Activated naive CD8-positive, alpha-beta T cell (primary cell): ENCODE data around the gene TBC1D20.
A peak's percentile ranks its signal among the peaks of the same experiment; 100 is the strongest.
"Not testable (repeated sequence)": the region's sequence is repeated elsewhere in the genome, so short reads cannot be mapped to it uniquely, and the experiment has no call there.

Experiments used
- H3K27ac Mint-ChIP-seq: one replicate; pipeline ENCODE4 v1.8.0; 2021; ENCODE audit warnings: mixed read lengths
- H3K27me3 Mint-ChIP-seq: one replicate; pipeline ENCODE4 v1.8.0; 2021; ENCODE audit warnings: mixed read lengths
- H3K36me3 Mint-ChIP-seq: one replicate; pipeline ENCODE4 v1.8.0; 2021; ENCODE audit warnings: mixed read lengths
- H3K4me1 Mint-ChIP-seq: one replicate; pipeline ENCODE4 v1.8.0; 2021; ENCODE audit warnings: low read depth, mixed read lengths
- H3K4me3 Mint-ChIP-seq: one replicate; pipeline ENCODE4 v1.8.0; 2021; ENCODE audit warnings: mild to moderate bottlenecking, mixed read lengths
- H3K9me3 Mint-ChIP-seq: one replicate; pipeline ENCODE4 v1.8.0; 2021; ENCODE audit warnings: low read depth, mixed read lengths

Gene TBC1D20

DNA sequence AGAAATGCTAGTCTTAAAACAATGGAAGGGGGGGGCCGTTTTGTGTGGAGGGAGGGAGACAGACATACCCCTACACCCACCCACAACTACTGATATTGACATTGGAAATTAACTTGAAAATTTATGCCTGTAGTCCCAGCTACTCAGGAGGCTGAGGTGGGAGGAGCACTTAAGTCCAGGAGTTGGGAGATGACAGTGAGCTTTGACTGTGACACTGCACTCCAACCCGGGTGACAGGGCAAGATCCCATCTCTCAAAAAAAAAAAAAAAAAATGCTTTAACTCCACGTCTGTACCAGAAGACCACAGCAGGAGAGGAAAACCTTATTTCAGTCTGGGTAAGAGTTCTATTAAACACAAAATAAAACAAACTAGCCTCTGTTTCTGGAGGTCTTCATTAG, 2.2 kb downstream of the TBC1D20 start:
- Mint-ChIP-seq H3K27ac (peak overlapping the region; percentile 19), H3K9me3 (no peaks in the 10 kb centered on the region), H3K4me1 (peaks cover 52% of the 10 kb centered on the region), H3K36me3 (no peaks in the 10 kb centered on the region), H3K4me3 (peak overlapping the region; percentile 97), H3K27me3 (no peaks in the 10 kb centered on the region)

- Mint-ChIP-seq H3K27ac (no peak overlapping the region), H3K4me1 (peaks cover 50% of the 10 kb centered on the region), H3K27me3 (no peaks in the 10 kb centered on the region), H3K4me3 (peak overlapping the region; percentile 38), H3K36me3 (no peaks in the 10 kb centered on the region), H3K9me3 (no peaks in the 10 kb centered on the region)
These were observed 3.6 kb downstream of the TBC1D20 start for GRCh38 chr20:458776-459175.

DNA sequence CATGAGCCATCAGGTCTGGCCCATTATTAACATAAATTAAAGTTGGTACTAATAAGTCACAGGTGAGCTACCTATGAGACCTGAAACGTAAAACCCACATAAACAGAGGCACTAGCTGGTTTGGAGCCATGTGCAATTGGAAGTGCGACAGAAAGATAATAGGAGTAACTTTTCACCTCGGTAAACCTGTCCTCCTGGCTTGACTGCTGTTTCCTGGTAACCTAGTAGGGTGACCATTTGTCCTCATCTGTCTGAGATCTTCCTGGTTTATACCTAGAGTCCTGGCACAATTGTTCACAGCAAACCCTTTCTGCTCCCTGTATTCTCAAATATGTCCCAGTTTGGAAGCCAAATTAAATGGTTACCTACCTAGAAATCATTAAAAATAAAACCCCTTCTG, 7.4 kb downstream of the TBC1D20 start:
- Mint-ChIP-seq H3K4me1 (peaks cover 34% of the 10 kb centered on the region), H3K27ac (no peak overlapping the region), H3K9me3 (no peaks in the 10 kb centered on the region), H3K27me3 (no peaks in the 10 kb centered on the region), H3K36me3 (no peaks in the 10 kb centered on the region), H3K4me3 (no peak overlapping the region)

DNA sequence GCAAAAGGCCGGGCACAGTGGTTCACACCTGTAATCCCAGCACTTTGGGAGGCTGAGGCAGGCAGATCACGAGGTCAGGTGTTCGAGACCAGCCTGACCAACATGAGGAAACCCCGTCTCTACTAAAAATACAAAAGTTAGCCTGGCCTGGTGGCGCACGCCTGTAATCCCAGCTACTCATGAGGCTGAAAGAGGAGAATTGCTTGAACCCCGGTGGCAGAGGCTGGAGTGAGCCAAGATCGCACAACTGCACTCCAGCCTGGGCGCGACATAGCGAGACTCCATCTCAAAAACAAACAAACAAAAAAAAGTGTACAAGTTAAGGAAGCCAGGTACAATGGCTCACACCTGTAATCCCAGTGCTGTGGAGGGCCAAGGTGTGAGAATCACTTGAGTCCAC, 10.3 kb downstream of the TBC1D20 start:
- H3K27ac Mint-ChIP-seq, H3K36me3 Mint-ChIP-seq, H3K27me3 Mint-ChIP-seq, H3K9me3 Mint-ChIP-seq, H3K4me3 Mint-ChIP-seq: not testable (repeated sequence)
- peaks cover 20% of the 10 kb centered on the region for H3K4me1 Mint-ChIP-seq

DNA sequence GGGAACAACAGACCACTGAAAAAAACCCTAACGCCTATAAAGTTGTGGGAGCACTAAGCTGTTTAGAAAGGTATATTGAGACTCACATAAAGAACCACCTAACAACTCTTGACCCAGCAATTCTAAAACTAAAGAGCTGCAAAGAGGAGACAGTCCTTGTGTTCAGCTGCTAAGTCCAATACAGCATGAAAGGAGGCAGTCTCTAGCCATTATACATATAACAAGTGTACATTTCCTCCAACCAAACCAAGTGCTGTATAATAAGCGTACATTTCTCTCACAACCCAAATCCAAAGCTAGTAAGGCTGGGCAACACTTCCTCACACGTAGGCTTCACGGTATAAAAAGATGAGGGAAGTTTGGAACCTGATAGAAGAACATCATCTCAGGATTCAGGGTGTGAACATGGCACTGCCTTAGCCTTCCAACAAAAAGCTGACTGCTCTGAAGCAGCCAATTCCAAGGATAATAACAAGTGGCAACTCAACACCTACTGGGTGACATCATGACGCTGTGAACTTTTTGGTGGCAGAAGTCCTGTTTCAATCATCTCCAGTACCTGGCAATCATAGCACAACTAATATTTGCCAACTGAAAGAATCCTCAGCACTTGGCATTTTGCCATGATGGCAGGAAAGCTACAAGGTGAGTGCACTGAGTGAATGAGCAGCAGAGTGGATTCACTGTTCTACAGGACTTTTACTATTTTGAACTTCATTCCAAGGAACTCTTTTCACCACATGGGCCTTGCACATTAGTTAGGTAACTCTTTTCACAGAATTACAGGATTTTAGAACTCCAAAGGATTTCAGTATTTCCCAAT, 16.6 kb downstream of the TBC1D20 start:
- H3K9me3 Mint-ChIP-seq, result no peaks in the 10 kb centered on the region
- no peak overlapping the region for H3K27ac Mint-ChIP-seq
- no peaks in the 10 kb centered on the region for H3K27me3 Mint-ChIP-seq
- H3K4me1 Mint-ChIP-seq, result peaks cover 12% of the 10 kb centered on the region
- no peak overlapping the region for H3K4me3 Mint-ChIP-seq
- peaks cover 19% of the 10 kb centered on the region for H3K36me3 Mint-ChIP-seq

- Mint-ChIP-seq H3K9me3 (no peaks in the 10 kb centered on the region), H3K27me3 (no peaks in the 10 kb centered on the region), H3K36me3 (peaks cover 26% of the 10 kb centered on the region), H3K4me3 (no peak overlapping the region), H3K27ac (no peak overlapping the region), H3K4me1 (peaks cover 14% of the 10 kb centered on the region)
These were observed 17.4 kb downstream of the TBC1D20 start for GRCh38 chr20:444862-445426.

- Mint-ChIP-seq H3K9me3 (no peaks in the 10 kb centered on the region), H3K27me3 (no peaks in the 10 kb centered on the region), H3K4me3 (no peak overlapping the region), H3K36me3 (peaks cover 23% of the 10 kb centered on the region), H3K27ac (no peak overlapping the region), H3K4me1 (peaks cover 17% of the 10 kb centered on the region)
These were observed 18.2 kb downstream of the TBC1D20 start for GRCh38 chr20:444117-444516.

- H3K9me3 Mint-ChIP-seq, result no peaks in the 10 kb centered on the region
- no peaks in the 10 kb centered on the region for H3K27me3 Mint-ChIP-seq
- peaks cover 26% of the 10 kb centered on the region for H3K36me3 Mint-ChIP-seq
- no peak overlapping the region for H3K27ac Mint-ChIP-seq
- no peak overlapping the region for H3K4me3 Mint-ChIP-seq
- H3K4me1 Mint-ChIP-seq, result peaks cover 25% of the 10 kb centered on the region
These were observed 19.0 kb downstream of the TBC1D20 start for GRCh38 chr20:443223-443775.

DNA sequence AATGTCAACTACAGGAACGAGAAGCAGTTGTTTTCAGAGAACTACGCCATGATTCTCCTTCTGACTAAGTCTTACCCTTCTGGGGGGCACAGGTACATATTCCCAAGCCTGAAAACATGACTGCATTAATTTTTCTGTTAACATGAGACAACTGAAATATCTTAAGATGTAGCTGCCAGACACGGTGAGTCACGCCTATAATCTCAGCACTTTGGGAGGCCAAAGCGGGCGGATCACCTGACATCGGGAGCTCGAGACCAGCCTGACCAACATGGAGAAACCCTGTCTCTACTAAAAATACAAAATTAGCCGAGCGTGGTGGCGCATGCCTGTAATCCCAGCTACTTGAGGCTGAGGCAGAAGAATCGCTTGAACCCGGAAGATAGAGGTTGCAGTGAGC, 21.7 kb downstream of the TBC1D20 start:
- peaks cover 38% of the 10 kb centered on the region for H3K4me1 Mint-ChIP-seq
- no peaks in the 10 kb centered on the region for H3K9me3 Mint-ChIP-seq
- H3K4me3 Mint-ChIP-seq, result no peak overlapping the region
- H3K27me3 Mint-ChIP-seq, result no peaks in the 10 kb centered on the region
- H3K36me3 Mint-ChIP-seq, result peaks cover 32% of the 10 kb centered on the region
- no peak overlapping the region for H3K27ac Mint-ChIP-seq

- Mint-ChIP-seq H3K36me3 (peaks cover 35% of the 10 kb centered on the region), H3K27ac (peak overlapping the region; percentile 56)
These were observed 22.2 kb downstream of the TBC1D20 start for GRCh38 chr20:440148-440547.

GRCh38 chr20:438571-439469, 23.5 kb downstream of the TBC1D20 start:
- H3K36me3 Mint-ChIP-seq, result peaks cover 33% of the 10 kb centered on the region
- H3K4me1 Mint-ChIP-seq, result peaks cover 53% of the 10 kb centered on the region
- peak overlapping the region; percentile 84 for H3K4me3 Mint-ChIP-seq
- H3K9me3 Mint-ChIP-seq, result no peaks in the 10 kb centered on the region
- H3K27ac Mint-ChIP-seq, result peak overlapping the region; percentile 88
- no peaks in the 10 kb centered on the region for H3K27me3 Mint-ChIP-seq

More at GRCh38 chr20:440148-440547, 22.2 kb downstream of the TBC1D20 start:
- H3K4me3 Mint-ChIP-seq, result peak overlapping the region; percentile 84
- H3K4me1 Mint-ChIP-seq, result peaks cover 42% of the 10 kb centered on the region
- no peaks in the 10 kb centered on the region for H3K9me3 Mint-ChIP-seq
- H3K27me3 Mint-ChIP-seq, result no peaks in the 10 kb centered on the region

DNA sequence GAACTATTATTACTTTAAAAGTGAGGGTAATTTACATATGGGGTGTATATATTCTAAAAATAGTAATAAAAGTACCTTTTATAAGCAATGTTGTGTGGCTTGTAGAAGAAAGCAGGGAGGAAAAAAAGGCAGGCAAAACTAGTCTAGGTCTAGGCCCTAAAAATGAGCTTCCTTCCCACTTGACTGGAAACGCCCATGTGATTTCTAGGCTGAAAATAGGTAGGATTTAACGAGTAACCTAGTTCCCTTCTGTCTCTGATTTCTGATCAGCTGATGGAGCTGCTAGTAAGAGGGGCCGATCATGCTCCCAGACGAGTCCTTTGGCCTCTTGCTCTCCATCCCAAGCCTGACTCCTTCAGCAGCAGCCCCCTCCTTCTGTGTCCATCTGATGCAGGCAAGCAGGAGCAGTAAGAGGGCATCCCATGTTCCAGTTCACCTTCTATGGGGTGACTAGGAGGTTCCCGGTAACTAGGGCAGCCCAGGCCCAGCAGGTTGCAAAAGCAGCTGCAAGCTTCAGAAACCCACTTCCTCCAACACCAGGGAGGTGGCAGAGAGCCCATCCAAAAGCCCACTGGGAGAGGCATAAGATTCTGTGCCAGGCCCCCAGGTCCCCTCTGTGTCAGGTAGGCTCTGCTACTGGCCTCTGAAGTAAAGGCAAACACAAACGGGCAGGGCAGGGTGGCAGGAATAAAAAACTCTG, 24.4 kb downstream of the TBC1D20 start:
- Mint-ChIP-seq H3K27ac (no peak overlapping the region), H3K36me3 (peaks cover 33% of the 10 kb centered on the region), H3K4me3 (peak overlapping the region; percentile 84), H3K27me3 (no peaks in the 10 kb centered on the region), H3K9me3 (no peaks in the 10 kb centered on the region), H3K4me1 (peaks cover 62% of the 10 kb centered on the region)

DNA sequence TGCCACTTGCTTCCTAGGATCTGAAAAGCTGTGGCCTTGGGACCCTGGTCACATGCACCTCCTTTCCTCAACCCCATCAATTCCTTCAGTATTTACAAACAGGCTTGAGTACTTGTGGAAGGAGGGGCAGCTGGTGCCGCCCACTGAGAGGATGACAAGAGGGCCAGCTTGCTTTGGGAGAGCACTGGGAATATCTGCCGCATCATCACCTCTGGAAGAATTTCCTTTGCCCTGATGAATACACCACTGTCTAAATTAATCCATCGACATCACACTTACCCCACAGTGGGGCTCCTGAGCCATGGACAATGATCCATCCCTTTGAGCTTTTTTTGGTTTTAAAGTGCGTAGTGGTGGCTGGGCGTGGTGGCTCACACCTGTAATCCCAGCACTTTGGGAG, 25.9 kb downstream of the TBC1D20 start:
- H3K4me1 Mint-ChIP-seq, result peaks cover 71% of the 10 kb centered on the region
- no peak overlapping the region for H3K27ac Mint-ChIP-seq
- H3K27me3 Mint-ChIP-seq, result no peaks in the 10 kb centered on the region
- peaks cover 29% of the 10 kb centered on the region for H3K36me3 Mint-ChIP-seq
- no peaks in the 10 kb centered on the region for H3K9me3 Mint-ChIP-seq
- no peak overlapping the region for H3K4me3 Mint-ChIP-seq

GRCh38 chr20:435558-435957, 26.8 kb downstream of the TBC1D20 start:
- no peak overlapping the region for H3K27ac Mint-ChIP-seq

More at GRCh38 chr20:435558-435957, 26.8 kb downstream of the TBC1D20 start:
- Mint-ChIP-seq H3K9me3 (no peaks in the 10 kb centered on the region), H3K4me1 (peaks cover 76% of the 10 kb centered on the region), H3K4me3 (peak overlapping the region; percentile 3), H3K27me3 (no peaks in the 10 kb centered on the region), H3K36me3 (peaks cover 25% of the 10 kb centered on the region)
